ENCODE data around the gene LRRC47. TPM values are rescaled to one million over a fixed set of nuclear protein-coding genes. Genes with fewer than 3 reads are reported as not detected.

LRRC47 gene
- polyA plus RNA-seq, 1 donor from 2014 or later, result 59.2 TPM

DNA sequence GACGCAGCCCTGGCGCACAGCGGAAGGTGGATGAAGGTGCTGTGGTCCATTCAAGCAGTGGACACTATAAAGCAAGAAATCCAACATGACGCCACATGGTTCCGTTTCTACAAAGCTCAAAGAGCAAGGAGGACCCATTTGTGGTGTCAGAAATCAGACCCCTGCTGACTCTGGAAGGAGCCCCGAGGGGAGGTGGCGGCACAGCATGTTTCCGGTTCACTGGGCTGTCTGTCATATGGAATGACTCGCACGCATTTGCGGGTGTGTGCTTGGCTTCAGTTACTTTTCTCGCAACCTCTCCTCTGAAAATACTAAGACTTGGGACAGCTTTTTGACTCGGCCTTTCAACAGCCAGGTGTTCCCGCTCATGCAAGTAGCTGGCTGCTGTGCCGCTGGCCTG, 29.1 kb upstream of the LRRC47 start:
- Histone ChIP-seq H3K9me2 (ENCODE audit: insufficient read depth, low read length) (no peaks in the 10 kb centered on the region), H3K4me3 (ENCODE audit: low read length) (no peak overlapping the region), H4K20me1 (ENCODE audit: insufficient read depth) (no peaks in the 10 kb centered on the region), H3K79me2 (replicated peaks; ENCODE audit: insufficient read depth, low read length) (no peaks in the 10 kb centered on the region), H3F3A (ENCODE audit: insufficient read depth, low read length, poor library complexity, severe bottlenecking) (no peaks in the 10 kb centered on the region), H2AFZ (ENCODE audit: low read depth, low read length) (no peak overlapping the region), H3K36me3 (ENCODE audit: insufficient read depth, low read length) (no peaks in the 10 kb centered on the region), H3K27me3 (ENCODE audit: insufficient read depth, low read depth, low read length) (no peaks in the 10 kb centered on the region), H3K9me3 (ENCODE audit: low read length) (no peaks in the 10 kb centered on the region), H3K9ac (ENCODE audit: low read length) (no peak overlapping the region), H3K27ac (ENCODE audit: low read length) (no peak overlapping the region), H3K4me2 (ENCODE audit: low read length) (no peak overlapping the region)
- no peak for TF ChIP-seq TAF1 (IDR thresholded peaks at IDR 0.05; ENCODE audit: low read depth)
- no peak for TF ChIP-seq POLR2AphosphoS5 (IDR thresholded peaks at IDR 0.05)
- TF ChIP-seq EP300 (conservative IDR thresholded peaks at IDR 0.05; ENCODE audit: poor library complexity, severe bottlenecking), result no peak
- no peak for TF ChIP-seq MXI1 (conservative IDR thresholded peaks at IDR 0.05; ENCODE audit: poor library complexity, severe bottlenecking)
- no peak for TF ChIP-seq EZH2 (IDR thresholded peaks at IDR 0.05; ENCODE audit: borderline replicate concordance, insufficient read depth, low read length, poor library complexity, severe bottlenecking)
- TF ChIP-seq CTCF (IDR thresholded peaks at IDR 0.05; ENCODE audit: poor library complexity, severe bottlenecking), result no peak
- TF ChIP-seq SMC3 (conservative IDR thresholded peaks at IDR 0.05; ENCODE audit: poor library complexity), result no peak
- TF ChIP-seq, protein P1, sequence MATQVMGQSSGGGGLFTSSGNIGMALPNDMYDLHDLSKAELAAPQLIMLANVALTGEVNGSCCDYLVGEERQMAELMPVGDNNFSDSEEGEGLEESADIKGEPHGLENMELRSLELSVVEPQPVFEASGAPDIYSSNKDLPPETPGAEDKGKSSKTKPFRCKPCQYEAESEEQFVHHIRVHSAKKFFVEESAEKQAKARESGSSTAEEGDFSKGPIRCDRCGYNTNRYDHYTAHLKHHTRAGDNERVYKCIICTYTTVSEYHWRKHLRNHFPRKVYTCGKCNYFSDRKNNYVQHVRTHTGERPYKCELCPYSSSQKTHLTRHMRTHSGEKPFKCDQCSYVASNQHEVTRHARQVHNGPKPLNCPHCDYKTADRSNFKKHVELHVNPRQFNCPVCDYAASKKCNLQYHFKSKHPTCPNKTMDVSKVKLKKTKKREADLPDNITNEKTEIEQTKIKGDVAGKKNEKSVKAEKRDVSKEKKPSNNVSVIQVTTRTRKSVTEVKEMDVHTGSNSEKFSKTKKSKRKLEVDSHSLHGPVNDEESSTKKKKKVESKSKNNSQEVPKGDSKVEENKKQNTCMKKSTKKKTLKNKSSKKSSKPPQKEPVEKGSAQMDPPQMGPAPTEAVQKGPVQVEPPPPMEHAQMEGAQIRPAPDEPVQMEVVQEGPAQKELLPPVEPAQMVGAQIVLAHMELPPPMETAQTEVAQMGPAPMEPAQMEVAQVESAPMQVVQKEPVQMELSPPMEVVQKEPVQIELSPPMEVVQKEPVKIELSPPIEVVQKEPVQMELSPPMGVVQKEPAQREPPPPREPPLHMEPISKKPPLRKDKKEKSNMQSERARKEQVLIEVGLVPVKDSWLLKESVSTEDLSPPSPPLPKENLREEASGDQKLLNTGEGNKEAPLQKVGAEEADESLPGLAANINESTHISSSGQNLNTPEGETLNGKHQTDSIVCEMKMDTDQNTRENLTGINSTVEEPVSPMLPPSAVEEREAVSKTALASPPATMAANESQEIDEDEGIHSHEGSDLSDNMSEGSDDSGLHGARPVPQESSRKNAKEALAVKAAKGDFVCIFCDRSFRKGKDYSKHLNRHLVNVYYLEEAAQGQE (IDR thresholded peaks at IDR 0.05; ENCODE audit: borderline replicate concordance), result no peak
- no peak for TF ChIP-seq RAD21 (conservative IDR thresholded peaks at IDR 0.05)

- TF ChIP-seq POLR2AphosphoS5 (IDR thresholded peaks at IDR 0.05) (no peak), CTCF (IDR thresholded peaks at IDR 0.05; ENCODE audit: poor library complexity, severe bottlenecking) (no peak), SMC3 (conservative IDR thresholded peaks at IDR 0.05; ENCODE audit: poor library complexity) (no peak), TAF1 (IDR thresholded peaks at IDR 0.05; ENCODE audit: low read depth) (no peak), MXI1 (conservative IDR thresholded peaks at IDR 0.05; ENCODE audit: poor library complexity, severe bottlenecking) (no peak), EZH2 (IDR thresholded peaks at IDR 0.05; ENCODE audit: borderline replicate concordance, insufficient read depth, low read length, poor library complexity, severe bottlenecking) (no peak), RAD21 (conservative IDR thresholded peaks at IDR 0.05) (no peak), EP300 (conservative IDR thresholded peaks at IDR 0.05; ENCODE audit: poor library complexity, severe bottlenecking) (no peak)
- TF ChIP-seq, protein P1 (IDR thresholded peaks at IDR 0.05; ENCODE audit: borderline replicate concordance), result no peak
- no peak overlapping the region for H3K9ac ChIP-seq (ENCODE audit: low read length)
- no peak overlapping the region for H3K4me2 ChIP-seq (ENCODE audit: low read length)
- no peaks in the 10 kb centered on the region for H3K36me3 ChIP-seq (ENCODE audit: insufficient read depth, low read length)
- H3K4me3 ChIP-seq (ENCODE audit: low read length), result no peak overlapping the region
- H4K20me1 ChIP-seq (ENCODE audit: insufficient read depth), result no peaks in the 10 kb centered on the region
- H2AFZ ChIP-seq (ENCODE audit: low read depth, low read length), result no peak overlapping the region
- H3K27ac ChIP-seq (ENCODE audit: low read length), result no peak overlapping the region
- no peaks in the 10 kb centered on the region for H3K9me3 ChIP-seq (ENCODE audit: low read length)
- no peaks in the 10 kb centered on the region for H3F3A ChIP-seq (ENCODE audit: insufficient read depth, low read length, poor library complexity, severe bottlenecking)
- H3K9me2 ChIP-seq (ENCODE audit: insufficient read depth, low read length), result no peaks in the 10 kb centered on the region
- no peaks in the 10 kb centered on the region for H3K79me2 ChIP-seq (replicated peaks; ENCODE audit: insufficient read depth, low read length)
- no peaks in the 10 kb centered on the region for H3K27me3 ChIP-seq (ENCODE audit: insufficient read depth, low read depth, low read length)
Observed at GRCh38 chr1:3824650-3825049, 28.4 kb upstream of the LRRC47 start.

All from neural cell (in vitro differentiated cells).